Pancreas (tissue), 10 donors: Measurements from ENCODE around the gene TP63. TPM values are rescaled to one million over a fixed set of nuclear protein-coding genes. Genes with fewer than 3 reads are reported as not detected.
A peak's percentile ranks its signal among the peaks of the same experiment; 100 is the strongest.
"Not testable (repeated sequence)": the region's sequence is repeated elsewhere in the genome, so short reads cannot be mapped to it uniquely, and the experiment has no call there.

Experiments used
- ATAC-seq, 4 donors: fragments of 200-7000 bp; cut with Tn5 transposase; one replicate each; pipeline versions ENCODE4 v1.8.0 to v1.9.1; 2020; ENCODE audit warnings: mild to moderate bottlenecking in 4 of 4, moderate library complexity in 4 of 4
- DNase-seq, 6 donors: peaks; one replicate each; pipeline ENCODE4 v3.0.0-alpha.2; 2020
- FAIRE-seq: peaks from 2 replicates; lab custom pipeline; 2012; peaks lifted over from hg19 to GRCh38; lab: Jason Lieb, UNC
- H3K27ac ChIP-seq, 4 donors: fragments of 200-600 bp; sonication (generic); 1 replicate in 3 of 4; 2 replicates in 1 of 4; pipeline versions ENCODE4 v1.5.0 to v1.8.0; 2020
- H3K27me3 ChIP-seq, 4 donors: fragments of 200-600 bp; one replicate each; pipeline ENCODE4 v1.8.0; 2021
- H3K36me3 ChIP-seq, 3 donors: fragments of 200-600 bp; sonication (generic) in 1 of 3; one replicate each; pipeline versions ENCODE4 v1.5.0 to v1.8.0; 2020 to 2021
- H3K4me1 ChIP-seq, 3 donors: fragments of 200-600 bp; one replicate each; pipeline ENCODE4 v1.8.0; 2021
- H3K4me3 ChIP-seq, 4 donors: fragments of 200-600 bp; sonication (generic) in 2 of 4; one replicate each; pipeline versions ENCODE4 v1.5.0 to v1.8.0; 2020 to 2021
- H3K9me3 ChIP-seq, 4 donors: fragments of 200-600 bp; one replicate each; pipeline ENCODE4 v1.8.0; 2021
- WGBS, 2 donors: extraction: QIAGEN DNeasy Blood & Tissue Kit; methylation state at CpG; one replicate each; pipeline ENCODE4 v1.1.7; 2013; 5-methylcytosine and 5-hydroxymethylcytosine counted together
- intact Hi-C, 3 donors: fragments of 100-400 bp; cut with DNase I; formaldehyde crosslinking; loops; one replicate each; pipeline versions ENCODE4 v1.11.1 to v1.14.2; 2022
- polyA plus RNA-seq, 2 donors: library from polyadenylated mRNA; stranded (reverse); fragments of 200-250 nt; gene quantifications; one replicate each; pipeline ENCODE4 v1.2.3, GENCODE V29; 2013
- total RNA-seq, 6 donors: library from RNA; stranded (reverse); fragmentation: NEBNext Ultra II Directional in 4 of 6; extraction: Animal tissue kit (Norgen Biotek cat#: 25700) in 4 of 6; gene quantifications; one replicate each; pipeline versions ENCODE4 v1.2.1 to v1.2.4, GENCODE V29; 2021 to 2023
- TF ChIP-seq, protein P1 (sequence below), 4 donors: fragments of 200-600 bp; sonication (generic) in 3 of 4; IDR thresholded peaks; one replicate each; pipeline versions ENCODE4 v1.5.0 to v1.8.0; 2021; ENCODE audit warnings: antibody characterized with exemption in 4 of 4
- donor health status: healthy with polysubstance abuse.
- donor health status: DM: no; HTN: no; CAD: no; lungs with moderate emphysema.
- donor health status: DM: no; HTN: no; CAD: no.
- donor health status: control.
- donor health status: control.
- donor health status: Bipolar disorder and iron deficiency.
- donor health status: DM: yes; HTN: yes; CAD: no.
- donor health status: DM: no; HTN: no; CAD: no.
- donor health status: DM: no; HTN: no; CAD: no.
- donor health status: DM: yes; HTN: yes; CAD: no.

The TP63 gene
- total and polyA plus RNA-seq, 8 donors: 0.02 to 0.47 (median 0.06) TPM; not detected in 3

DNA sequence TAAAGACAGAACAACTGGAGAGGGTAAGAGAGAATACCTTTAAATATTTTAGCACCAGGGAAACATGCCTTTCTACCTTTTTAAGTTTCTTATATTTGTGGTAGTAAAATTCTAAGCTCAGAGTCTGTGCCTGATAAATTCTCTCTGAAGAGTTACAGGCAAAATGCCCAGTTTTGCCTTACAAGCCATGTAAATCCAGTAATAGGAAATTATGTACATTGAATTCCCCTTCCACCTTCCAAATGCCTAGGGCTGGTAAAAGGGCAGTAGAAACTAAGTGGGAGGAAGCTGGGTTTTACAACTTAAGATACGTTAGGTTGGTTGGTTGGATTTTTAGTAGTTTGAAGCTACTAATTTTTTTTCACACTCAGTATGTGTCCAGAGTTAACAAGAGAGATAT is 43.1 kb upstream of the TP63 start:
- no peaks in the 10 kb centered on the region for H3K36me3 ChIP-seq
- intact Hi-C loops: no loop called here
- TF ChIP-seq, protein P1, sequence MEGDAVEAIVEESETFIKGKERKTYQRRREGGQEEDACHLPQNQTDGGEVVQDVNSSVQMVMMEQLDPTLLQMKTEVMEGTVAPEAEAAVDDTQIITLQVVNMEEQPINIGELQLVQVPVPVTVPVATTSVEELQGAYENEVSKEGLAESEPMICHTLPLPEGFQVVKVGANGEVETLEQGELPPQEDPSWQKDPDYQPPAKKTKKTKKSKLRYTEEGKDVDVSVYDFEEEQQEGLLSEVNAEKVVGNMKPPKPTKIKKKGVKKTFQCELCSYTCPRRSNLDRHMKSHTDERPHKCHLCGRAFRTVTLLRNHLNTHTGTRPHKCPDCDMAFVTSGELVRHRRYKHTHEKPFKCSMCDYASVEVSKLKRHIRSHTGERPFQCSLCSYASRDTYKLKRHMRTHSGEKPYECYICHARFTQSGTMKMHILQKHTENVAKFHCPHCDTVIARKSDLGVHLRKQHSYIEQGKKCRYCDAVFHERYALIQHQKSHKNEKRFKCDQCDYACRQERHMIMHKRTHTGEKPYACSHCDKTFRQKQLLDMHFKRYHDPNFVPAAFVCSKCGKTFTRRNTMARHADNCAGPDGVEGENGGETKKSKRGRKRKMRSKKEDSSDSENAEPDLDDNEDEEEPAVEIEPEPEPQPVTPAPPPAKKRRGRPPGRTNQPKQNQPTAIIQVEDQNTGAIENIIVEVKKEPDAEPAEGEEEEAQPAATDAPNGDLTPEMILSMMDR (IDR thresholded peaks at IDR 0.05): no peak
- DNase-seq (no peak), FAIRE-seq (no peak), ATAC-seq (no peak)
- 47 to 58% methylated on average over 1 of the region's 1 CpG for WGBS, 2 donors
- no peaks in the 10 kb centered on the region for H3K4me1 ChIP-seq
- H3K27ac ChIP-seq: no peak overlapping the region
- H3K9me3 ChIP-seq: no peaks in the 10 kb centered on the region
- H3K4me3 ChIP-seq: no peak overlapping the region
- no peaks in the 10 kb centered on the region for H3K27me3 ChIP-seq

DNA sequence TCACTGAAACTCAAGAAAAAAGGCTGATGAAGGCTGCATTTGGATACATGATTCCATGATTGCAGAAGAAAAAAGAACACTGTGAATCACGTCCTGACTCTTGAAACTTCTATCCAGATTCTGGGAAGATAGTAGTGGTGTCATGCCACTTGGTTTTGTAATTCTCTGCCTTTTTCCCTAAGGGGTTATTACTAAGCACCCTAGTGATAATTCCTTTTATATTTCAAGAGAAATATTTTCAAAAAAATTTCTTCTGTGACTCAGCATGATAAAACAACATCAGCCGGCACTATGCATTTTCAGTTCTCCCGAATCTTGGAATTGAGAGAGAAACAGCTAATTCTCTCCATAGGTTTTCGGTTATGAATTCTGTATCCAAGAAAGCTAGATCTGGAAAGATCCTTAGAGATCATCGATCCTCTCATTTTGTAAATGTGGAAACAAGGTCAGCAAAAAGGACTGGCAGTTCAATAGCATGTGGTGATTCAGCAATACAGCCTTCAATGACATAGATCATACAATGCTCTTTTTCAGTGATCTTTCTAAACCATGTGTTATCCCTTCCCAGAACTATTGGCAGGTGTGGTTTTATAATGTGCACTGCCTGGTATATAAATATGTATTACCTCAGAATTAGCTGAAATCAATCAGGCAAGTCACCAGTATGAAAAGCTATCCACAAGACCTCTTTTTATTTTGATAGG is 42.6 kb upstream of the TP63 start:
- no peak overlapping the region for H3K27ac ChIP-seq
- H3K4me3 ChIP-seq: no peak overlapping the region
- no peaks in the 10 kb centered on the region for H3K36me3 ChIP-seq
- no peaks in the 10 kb centered on the region for H3K27me3 ChIP-seq
- no peaks in the 10 kb centered on the region for H3K9me3 ChIP-seq
- no peak for DNase-seq
- no peak for FAIRE-seq
- peak in 1 of 4 donors; percentile 71 for ATAC-seq
- 58 to 73% methylated on average over 5 of the region's 5 CpGs for WGBS, 2 donors
- TF ChIP-seq, protein P1 (IDR thresholded peaks at IDR 0.05): no peak
- intact Hi-C loops: no loop called here
- no peaks in the 10 kb centered on the region for H3K4me1 ChIP-seq

DNA sequence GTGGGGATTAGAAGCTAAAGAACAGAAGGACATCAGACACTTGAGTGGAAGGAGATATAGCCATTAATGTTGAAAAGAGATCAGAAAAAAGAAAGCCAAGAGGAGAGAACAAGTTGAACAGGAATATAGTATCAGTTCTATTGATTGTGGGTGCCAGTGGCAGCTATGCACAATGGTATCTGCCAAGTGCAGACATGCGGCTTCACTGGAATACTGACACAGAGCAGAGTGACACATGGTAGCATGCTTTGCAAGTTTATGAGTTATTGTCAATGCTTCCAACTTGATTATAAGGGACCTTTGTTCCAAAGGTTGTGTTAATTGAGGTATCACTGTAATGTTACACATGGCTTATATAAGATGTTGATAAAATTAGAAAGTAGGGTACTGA is 42.0 kb upstream of the TP63 start:
- H3K4me1 ChIP-seq: no peaks in the 10 kb centered on the region
- no peaks in the 10 kb centered on the region for H3K36me3 ChIP-seq
- TF ChIP-seq, protein P1 (IDR thresholded peaks at IDR 0.05): no peak
- whole genome bisulfite sequencing, 2 donors: 44 to 49% methylated on average over 1 of the region's 1 CpG
- no peaks in the 10 kb centered on the region for H3K27me3 ChIP-seq
- no peak for ATAC-seq
- intact Hi-C loops: no loop called here
- no peak for DNase-seq
- FAIRE-seq: no peak
- H3K4me3 ChIP-seq: no peak overlapping the region
- H3K9me3 ChIP-seq: no peaks in the 10 kb centered on the region
- no peak overlapping the region for H3K27ac ChIP-seq

DNA sequence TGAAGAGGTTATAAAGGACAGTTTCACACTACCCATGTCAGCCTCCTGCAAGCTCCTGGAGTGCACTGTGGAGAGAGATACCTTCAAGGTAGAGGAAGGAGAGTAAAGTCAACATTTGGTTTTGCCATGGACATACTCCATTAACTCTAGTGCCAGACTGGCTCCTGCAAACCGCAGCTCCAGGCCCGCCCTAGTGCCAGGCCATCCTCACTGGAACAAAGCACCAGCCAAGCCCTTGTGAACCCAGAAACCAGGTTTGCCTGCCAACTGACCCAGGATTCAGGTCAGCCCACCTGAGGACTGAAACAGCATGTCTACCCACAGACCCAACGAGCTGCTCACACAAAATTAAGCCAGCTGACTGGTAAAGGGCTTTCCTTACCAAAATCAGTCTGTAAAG is 41.0 kb upstream of the TP63 start:
- H3K36me3 ChIP-seq: no peaks in the 10 kb centered on the region
- H3K4me1 ChIP-seq: no peaks in the 10 kb centered on the region
- FAIRE-seq: no peak
- TF ChIP-seq, protein P1 (IDR thresholded peaks at IDR 0.05): no peak
- no peak for DNase-seq
- H3K4me3 ChIP-seq: no peak overlapping the region
- ATAC-seq: no peak
- intact Hi-C loops: no loop called here
- no peak overlapping the region for H3K27ac ChIP-seq
- H3K9me3 ChIP-seq: no peaks in the 10 kb centered on the region
- WGBS, 2 donors: 60 to 65% methylated on average over 3 of the region's 3 CpGs
- no peaks in the 10 kb centered on the region for H3K27me3 ChIP-seq

DNA sequence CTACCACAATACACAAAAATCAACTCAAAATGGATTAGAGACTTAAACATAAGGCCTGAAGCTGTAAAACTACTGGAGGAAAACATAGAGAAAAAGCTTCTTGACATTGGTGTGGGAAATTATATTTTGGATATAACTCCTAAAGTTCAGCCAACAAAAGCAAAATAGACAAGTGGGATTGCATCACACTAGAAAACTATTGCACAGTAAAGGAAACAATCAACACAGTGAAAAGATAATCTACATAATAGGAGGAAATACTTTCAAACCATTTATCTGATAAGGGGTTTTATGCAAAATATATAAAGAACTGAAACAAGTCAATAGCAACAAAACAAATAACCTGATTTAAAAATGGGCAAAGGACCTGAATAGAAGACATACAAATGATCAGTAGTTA is 37.6 kb upstream of the TP63 start:
- Histone ChIP-seq H3K9me3 (no peaks in the 10 kb centered on the region), H3K4me1 (no peaks in the 10 kb centered on the region), H3K36me3 (no peaks in the 10 kb centered on the region), H3K27me3 (no peaks in the 10 kb centered on the region), H3K27ac (no peak overlapping the region), H3K4me3 (no peak overlapping the region)
- FAIRE-seq (no peak), ATAC-seq (no peak), DNase-seq (no peak)
- intact Hi-C loops: no loop called here
- TF ChIP-seq, protein P1 (IDR thresholded peaks at IDR 0.05): no peak

DNA sequence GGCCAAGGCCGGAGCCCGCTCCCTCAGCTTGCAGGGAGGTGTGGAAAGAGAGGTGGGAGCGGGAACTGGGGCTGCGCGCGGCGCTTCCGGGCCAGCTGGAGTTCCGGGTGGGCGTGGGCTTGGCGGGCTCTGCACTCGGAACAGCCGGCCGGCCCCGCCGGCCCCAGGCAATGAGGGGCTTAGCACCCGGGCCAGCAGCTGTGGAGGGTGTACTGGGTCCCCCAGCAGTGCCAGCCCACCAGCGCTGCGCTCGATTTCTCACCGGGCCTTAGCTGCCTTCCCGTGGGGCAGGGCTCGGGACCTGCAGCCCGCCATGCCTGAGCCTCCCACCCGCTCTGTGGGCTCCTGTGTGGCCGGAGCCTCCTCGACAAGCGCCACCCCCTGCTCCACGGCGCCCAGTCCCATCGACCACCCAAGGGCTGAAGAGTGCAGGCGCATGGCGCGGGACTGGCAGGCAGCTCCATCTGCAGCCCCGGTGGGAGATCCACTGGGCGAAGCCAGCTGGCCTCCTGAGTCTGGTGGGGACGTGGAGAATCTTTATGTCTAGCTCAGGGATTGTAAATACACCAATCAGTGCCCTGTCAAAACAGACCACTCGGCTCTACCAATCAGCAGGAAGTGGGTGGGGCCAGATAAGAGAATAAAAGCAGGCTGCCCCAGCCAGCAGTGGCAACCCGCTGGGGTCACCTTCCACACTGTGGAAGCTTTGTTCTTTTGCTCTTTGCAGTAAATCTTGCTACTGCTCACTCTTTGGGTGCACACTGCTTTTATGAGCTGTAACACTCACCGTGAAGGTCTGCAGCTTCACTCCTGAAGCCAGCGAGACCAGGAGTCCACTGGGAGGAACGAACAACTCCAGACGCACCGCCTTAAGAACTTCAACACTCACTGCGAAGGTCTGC is 34.9 kb upstream of the TP63 start:
- H3K9me3 ChIP-seq, FAIRE-seq, ATAC-seq, H3K4me1 ChIP-seq, intact Hi-C loops, H3K27me3 ChIP-seq, H3K36me3 ChIP-seq, H3K27ac ChIP-seq, H3K4me3 ChIP-seq: not testable (repeated sequence)
- DNase-seq: peak in 2 of 6 donors; percentile 40 to 53
- 88 to 89% methylated on average over 33 to 45 of the region's 45 CpGs for WGBS, 2 donors
